ENCODE measurements around the gene GET3. TPM values are rescaled to one million over a fixed set of nuclear protein-coding genes. Genes with fewer than 3 reads are reported as not detected.

GET3 gene
- total RNA-seq, 1 donor from 2014 or later: 86.6 TPM

GRCh38 chr19:12772323-12772722 is 35.0 kb downstream of the GET3 start:
- DNase-seq (ENCODE audit: low read depth): no peak
- no peak for TF ChIP-seq CTCF (conservative IDR thresholded peaks at IDR 0.05; ENCODE audit: low read depth, low read length)
- no peak overlapping the region for H3K4me3 ChIP-seq (ENCODE audit: low read depth, low read length)

DNA sequence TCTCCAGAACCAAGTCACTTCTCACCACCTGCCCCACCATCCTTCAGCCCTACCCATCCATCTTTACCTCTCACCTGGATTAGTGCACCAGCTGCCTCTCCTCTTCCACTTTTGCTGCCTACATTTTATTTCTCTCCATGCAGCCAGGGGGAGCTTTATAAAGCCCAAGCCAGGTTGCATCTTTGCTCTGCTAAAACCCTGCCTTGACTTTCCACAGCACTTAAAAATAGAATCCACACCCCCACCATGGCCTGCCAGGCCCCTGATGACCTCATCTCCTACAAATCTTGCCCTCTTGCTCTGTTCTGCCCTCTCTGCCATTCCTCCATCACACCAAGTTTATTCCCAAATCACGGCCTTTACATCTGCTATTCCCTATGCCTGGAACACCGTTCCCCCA is 36.3 kb downstream of the GET3 start:
- no peak overlapping the region for H3K4me3 ChIP-seq (ENCODE audit: low read depth, low read length)
- peak; percentile 50 for TF ChIP-seq CTCF (conservative IDR thresholded peaks at IDR 0.05; ENCODE audit: low read depth, low read length)
- DNase-seq (ENCODE audit: low read depth): no peak

DNA sequence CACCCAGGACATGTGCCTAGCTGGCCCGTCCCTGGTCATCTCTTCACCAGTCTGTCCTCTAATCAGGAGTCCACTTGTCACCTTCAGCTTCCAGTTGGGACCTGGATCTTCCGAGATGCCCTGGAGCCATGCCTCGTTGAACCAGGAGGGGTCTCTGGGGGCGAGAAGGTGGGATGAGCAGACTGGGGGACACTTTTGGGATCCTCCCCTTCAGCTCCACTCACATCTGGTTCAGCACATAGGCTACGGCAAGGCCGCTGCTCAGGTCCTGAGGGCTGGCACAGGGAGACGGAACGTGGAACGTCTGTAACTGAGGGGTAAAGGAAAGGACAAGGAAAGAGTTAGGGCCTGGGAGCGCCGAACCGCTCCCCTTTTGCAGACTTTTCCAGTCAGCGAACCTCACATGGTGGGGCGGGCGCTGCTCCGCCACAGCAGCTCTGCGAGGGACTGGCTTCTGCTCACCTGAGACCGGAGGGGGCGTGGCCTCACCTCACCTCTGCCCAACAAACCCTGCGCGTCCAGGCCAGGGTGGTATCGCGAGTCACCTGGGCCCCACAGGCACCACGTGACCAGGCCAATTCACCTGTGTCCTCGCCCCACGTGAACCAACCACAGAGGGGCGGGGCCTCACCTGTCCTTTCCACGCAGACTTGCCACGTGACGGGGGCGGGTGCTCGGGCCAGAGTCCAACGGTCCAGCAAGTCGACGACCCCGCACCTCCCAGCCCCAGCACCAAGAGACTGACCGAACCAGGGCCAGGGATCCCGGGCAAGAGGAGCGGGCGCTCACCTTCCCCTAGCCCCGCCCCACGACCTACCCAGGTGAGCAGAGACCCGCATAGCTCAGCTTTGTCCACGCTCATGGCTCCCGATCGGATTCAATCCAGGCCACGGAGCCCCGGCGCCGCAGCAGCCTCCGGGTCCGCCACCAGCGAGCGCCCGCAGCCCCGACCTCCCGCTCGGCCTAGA is 37.6 kb downstream of the GET3 start, which contains the start of gene HOOK2:
Gene HOOK2 (minus strand): TSS at position 965 of the 968 bp plus-strand sequence. CDS start 103 bp downstream, at position 862.
- DNase-seq (ENCODE audit: low read depth): no peak
- peak within 1 kb of the TSS; percentile 86 for H3K4me3 ChIP-seq (ENCODE audit: low read depth, low read length)
- no peak for TF ChIP-seq CTCF (conservative IDR thresholded peaks at IDR 0.05; ENCODE audit: low read depth, low read length)

DNA sequence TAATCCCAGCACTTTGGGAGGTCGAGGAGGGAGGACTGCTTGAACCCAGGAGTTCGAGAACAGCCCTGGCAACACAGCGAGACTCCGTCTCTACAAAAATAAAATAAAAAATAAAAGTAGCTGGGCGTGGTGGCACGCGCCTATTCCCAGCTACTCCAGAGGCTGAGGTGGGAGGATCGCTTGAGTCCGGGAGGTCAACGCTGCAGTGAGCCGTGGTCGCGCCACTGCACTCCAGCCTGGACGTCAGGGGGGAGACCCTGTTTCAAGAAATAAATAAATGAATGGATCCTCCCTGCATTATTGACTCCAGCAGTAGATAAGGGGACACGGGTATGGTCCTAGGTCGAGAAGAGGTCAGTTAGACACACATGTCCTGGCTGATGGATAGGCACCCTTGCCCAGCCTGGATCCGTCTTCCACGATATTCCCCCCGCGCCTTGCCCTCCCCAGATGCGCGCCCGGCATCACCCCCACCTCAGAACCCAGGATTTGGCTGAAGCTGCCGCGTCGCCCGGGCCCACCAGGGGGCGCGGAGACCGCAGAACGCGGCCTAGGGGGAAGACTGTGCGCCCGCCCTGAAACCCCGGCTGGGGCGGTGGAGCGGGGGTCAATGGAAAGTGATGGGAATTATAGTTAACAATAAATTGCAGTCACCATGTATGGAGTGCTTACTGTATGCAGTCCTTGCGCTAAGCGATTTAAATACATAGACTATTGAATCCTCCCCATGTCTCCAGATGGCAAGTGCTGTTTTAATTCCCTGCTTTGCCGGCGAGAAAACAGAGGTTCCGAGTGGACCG is 40.1 kb downstream of the GET3 start:
- no peak for DNase-seq (ENCODE audit: low read depth)
- TF ChIP-seq CTCF (conservative IDR thresholded peaks at IDR 0.05; ENCODE audit: low read depth, low read length): peak; percentile 80
- H3K4me3 ChIP-seq (ENCODE audit: low read depth, low read length): peak overlapping the region; percentile 65

GRCh38 chr19:12778017-12778904 is 41.0 kb downstream of the GET3 start:
- DNase-seq (ENCODE audit: low read depth): no peak
- peak overlapping the region; percentile 65 for H3K4me3 ChIP-seq (ENCODE audit: low read depth, low read length)
- TF ChIP-seq CTCF (conservative IDR thresholded peaks at IDR 0.05; ENCODE audit: low read depth, low read length): no peak

- peak overlapping the region; percentile 65 for H3K4me3 ChIP-seq (ENCODE audit: low read depth, low read length)
- TF ChIP-seq CTCF (conservative IDR thresholded peaks at IDR 0.05; ENCODE audit: low read depth, low read length): no peak
- no peak for DNase-seq (ENCODE audit: low read depth)
These were observed 41.5 kb downstream of the GET3 start for GRCh38 chr19:12778905-12779161.

Data from epithelial cell of proximal tubule (primary cell).